ENCODE results near the gene GLIS1. TPM values are rescaled to one million over a fixed set of nuclear protein-coding genes. Genes with fewer than 3 reads are reported as not detected.

The GLIS1 gene
- polyA plus RNA-seq, 3 donors, result 0.22 to 3.7 (median 0.56) TPM

Other genes with a start within 250 kb of the GLIS1 start
- gene NDC1, start 99.1 kb upstream of the GLIS1 start, polyA plus RNA-seq, result 1 to 10 TPM; 1.8 to 4.6 (median 3.7) TPM
- 10 to 100 TPM; 16.3 to 22.6 (median 16.5) TPM for gene YIPF1, start 150.6 kb upstream of the GLIS1 start, polyA plus RNA-seq
- not detected for gene DIO1, start 155.0 kb upstream of the GLIS1 start, polyA plus RNA-seq
- gene IFT25, start 206.5 kb upstream of the GLIS1 start, polyA plus RNA-seq, result 10 to 100 TPM; 12.0 to 30.4 (median 16.1) TPM
- gene LRRC42, start 207.2 kb upstream of the GLIS1 start, polyA plus RNA-seq, result 10 to 100 TPM in 2 of 3 donors, 1 to 10 TPM in 1; 9.6 to 18.4 (median 12.8) TPM